Limb (tissue), 2 donors: ENCODE data around the gene WDR75.
"Not testable (repeated sequence)": the region's sequence is repeated elsewhere in the genome, so short reads cannot be mapped to it uniquely, and the experiment has no call there.

Experiments
- DNase-seq, 2 donors: peaks; one replicate each; pipeline ENCODE4 v3.0.0-alpha.2; 2016; ENCODE audit errors: extremely low spot score in 2 of 2

WDR75 gene

GRCh38 chr2:189440644-189440946, 679 bp upstream of the WDR75 start:
- no peak for DNase-seq

GRCh38 chr2:189441709-189442074, 418 bp downstream of the WDR75 start:
- no peak for DNase-seq

DNA sequence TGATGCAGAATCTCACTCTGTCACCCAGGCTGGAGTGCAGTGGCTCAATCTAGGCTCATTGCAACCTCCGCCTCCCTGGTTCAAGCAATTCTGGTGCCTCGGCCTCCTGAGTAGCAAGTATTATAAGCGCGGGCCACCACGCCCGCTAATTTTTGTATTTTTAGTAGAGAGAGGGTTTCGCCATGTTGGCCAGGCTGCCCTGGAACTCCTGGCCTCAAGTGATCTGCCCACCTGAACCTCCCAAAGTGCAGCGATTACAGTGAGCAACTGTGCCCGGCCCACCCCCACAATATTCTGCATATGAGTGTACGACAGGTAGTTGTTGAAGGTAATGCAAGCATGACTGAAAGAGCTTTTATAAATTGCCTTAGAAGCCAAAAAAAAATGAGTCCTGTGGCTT, 1.2 kb downstream of the WDR75 start:
- no peak for DNase-seq

- DNase-seq = no peak
Observed at GRCh38 chr2:189444322-189444721, 3.0 kb downstream of the WDR75 start.

- no peak for DNase-seq
Observed at GRCh38 chr2:189446780-189447179, 5.5 kb downstream of the WDR75 start.

- DNase-seq = peak in 1 of 2 donors; percentile 42
Observed at GRCh38 chr2:189454009-189454408, 12.7 kb downstream of the WDR75 start.

- DNase-seq = no peak
Observed at GRCh38 chr2:189465076-189465475, 23.8 kb downstream of the WDR75 start.

GRCh38 chr2:189465478-189465877, 24.2 kb downstream of the WDR75 start:
- no peak for DNase-seq

DNA sequence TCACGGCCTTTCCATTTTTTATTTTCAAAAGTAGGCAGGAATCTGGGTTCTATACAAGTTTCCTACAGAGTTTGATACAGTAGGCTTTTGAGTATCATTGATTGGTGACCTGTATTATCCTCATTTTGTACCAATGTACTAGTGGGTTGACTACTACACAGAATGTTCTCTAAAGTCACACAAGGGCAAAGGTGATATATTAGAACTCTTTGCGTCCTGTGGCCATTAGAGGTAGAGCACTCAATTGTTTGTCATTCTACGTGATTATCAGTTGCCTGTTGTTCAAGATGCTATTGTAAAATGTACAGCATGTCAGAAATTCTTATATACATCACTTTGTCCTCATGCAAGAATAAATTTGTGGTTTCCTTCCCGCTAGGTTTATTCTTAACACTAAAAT, 24.8 kb downstream of the WDR75 start:
- no peak for DNase-seq

- DNase-seq = peak in 1 of 2 donors; percentile 35
Observed at GRCh38 chr2:189466656-189467055, 25.4 kb downstream of the WDR75 start.

- DNase-seq = no peak
Observed at GRCh38 chr2:189467160-189467559, 25.9 kb downstream of the WDR75 start.

DNA sequence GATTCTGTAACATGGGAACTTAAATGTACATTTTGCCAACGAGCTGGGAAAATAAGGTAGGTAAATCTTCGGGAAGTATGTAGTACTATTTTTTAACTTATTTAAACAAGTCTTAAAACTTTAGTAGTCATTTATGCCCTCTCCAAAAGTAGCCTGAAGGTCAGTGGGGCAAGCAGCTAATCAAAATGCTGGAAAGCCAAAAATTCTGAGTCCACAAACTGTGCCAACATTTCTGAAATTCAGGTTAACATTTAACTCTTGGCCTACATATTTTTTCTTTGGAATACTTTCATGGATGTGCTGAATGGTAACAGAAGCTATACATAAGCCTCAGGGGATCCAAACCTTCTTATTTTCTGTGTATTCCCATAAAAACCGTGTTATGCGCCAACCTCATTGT, 26.3 kb downstream of the WDR75 start:
- DNase-seq = no peak

GRCh38 chr2:189474526-189474925, 33.3 kb downstream of the WDR75 start:
- no peak for DNase-seq

DNA sequence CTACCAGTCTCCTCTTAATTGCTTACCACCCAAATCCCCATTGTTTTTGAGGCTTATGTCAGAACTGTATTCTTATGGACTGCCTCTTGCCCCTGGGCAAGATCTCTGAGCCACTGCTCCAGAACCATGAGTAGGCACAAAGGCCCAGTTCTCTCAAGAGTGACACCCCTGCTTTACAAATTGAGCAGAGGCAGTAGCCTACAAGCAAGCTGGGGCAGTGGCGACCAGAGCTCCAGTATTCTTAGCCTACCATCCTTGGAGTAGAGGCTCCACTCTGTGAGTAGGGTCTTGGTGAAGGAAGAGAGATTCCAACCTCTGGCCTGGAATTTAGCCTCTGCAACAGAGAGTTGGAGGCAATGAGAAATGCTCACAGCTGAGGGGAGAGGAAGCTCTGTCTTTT, 36.5 kb downstream of the WDR75 start:
- no peak for DNase-seq

GRCh38 chr2:189478289-189478688, 37.0 kb downstream of the WDR75 start:
- not testable (repeated sequence) for DNase-seq

- DNase-seq = no peak
Observed at GRCh38 chr2:189481071-189481470, 39.8 kb downstream of the WDR75 start.

- no peak for DNase-seq
Observed at GRCh38 chr2:189483571-189483970, 42.3 kb downstream of the WDR75 start.

DNA sequence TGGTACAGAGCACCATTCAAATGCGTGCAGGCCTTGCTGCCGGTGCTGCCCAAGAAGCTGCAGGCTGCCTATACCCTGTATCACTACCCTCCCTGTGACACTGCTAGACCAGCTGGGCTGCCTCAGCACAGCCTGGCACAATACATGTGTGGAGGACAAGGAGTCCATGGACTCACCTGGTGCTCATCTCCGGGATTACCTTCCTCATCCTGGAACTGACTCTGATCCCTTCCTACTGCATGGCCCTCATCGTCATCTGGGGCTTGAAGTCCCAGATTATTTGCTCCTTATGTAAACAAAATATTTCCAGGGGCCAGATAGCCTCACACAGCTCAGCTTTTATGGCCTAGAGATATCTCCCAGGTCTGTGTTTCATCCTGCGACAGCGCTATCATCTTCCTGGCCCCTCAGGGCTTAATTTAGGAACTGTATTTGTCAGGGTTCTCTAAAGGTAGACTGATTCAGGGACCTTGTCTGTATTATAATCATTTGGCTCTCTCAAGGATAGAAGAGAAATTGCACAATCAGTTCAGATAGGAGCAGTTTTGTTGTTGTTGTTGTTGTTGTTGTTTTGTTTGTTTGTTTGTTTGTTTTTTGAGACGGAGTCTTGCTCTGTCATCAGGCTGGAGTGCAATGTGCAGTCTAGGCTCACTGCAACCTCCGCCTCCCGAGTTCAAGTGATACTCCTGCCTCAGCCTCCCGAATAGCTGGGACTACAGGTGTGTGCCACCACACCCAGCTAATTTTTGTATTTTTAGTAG, 42.9 kb downstream of the WDR75 start:
- DNase-seq = no peak

GRCh38 chr2:189485146-189485545, 43.9 kb downstream of the WDR75 start:
- DNase-seq = no peak

DNA sequence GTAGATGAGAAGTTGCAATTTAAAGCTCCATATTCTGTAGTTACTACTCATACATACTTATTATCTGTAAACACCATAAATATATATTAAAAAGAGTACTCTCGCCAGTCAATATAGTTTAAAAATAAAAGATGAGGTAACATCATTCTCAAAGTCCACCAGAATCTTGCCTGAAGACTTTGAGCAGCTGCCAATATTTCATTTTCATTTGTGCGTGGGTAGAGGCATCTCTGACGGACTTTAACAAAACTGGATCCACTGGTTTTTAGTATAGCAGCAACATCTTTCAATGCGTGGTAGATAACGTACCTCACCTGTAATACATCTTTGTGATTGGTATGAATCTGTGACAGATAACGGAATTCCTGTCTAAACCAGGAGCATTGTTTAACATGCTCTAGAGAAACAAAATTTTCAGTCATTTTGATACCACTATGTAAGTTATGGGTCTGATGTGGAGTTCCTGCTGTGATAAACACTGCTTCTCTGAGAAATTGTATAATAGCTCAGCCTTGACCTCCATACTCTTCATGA, 45.0 kb downstream of the WDR75 start:
- no peak for DNase-seq

DNA sequence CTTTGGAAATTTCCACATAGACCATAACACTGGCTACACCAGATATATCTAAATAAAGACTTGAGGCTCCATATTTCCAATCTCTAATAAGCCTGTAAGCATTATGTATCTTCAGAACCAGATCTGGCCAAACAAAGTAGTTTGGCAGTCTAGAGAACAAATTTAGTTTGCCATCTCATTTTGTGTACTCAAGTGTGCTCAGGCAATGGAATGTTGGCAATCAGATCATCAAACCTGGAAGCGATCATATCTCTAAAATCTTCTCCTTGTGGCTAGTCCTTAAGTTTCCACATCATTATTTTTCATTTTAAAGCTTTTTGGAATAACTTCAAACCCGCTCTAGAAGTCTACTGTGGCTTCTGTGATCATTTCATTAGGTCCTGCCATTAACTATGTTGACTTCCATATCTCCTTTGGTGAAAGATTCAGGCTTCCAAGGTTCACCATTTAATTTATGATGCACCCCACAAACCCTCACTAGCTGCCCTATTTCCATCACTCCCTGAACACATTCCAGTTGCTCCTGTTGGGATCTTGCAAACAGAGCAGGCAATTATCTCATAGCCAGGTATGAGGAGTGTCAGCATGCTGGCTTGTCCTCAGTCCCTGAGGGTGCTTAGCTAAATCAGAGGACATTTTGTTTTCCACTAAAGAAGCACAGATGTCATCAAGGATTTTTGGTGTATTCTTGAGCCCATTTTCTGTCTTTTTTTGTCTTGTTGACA, 46.2 kb downstream of the WDR75 start:
- DNase-seq = no peak

- no peak for DNase-seq
Observed at GRCh38 chr2:189488008-189488310, 46.7 kb downstream of the WDR75 start.

- DNase-seq = no peak
Observed at GRCh38 chr2:189492451-189492850, 51.2 kb downstream of the WDR75 start.
